ENCODE data around the gene ZBTB20.

DNA sequence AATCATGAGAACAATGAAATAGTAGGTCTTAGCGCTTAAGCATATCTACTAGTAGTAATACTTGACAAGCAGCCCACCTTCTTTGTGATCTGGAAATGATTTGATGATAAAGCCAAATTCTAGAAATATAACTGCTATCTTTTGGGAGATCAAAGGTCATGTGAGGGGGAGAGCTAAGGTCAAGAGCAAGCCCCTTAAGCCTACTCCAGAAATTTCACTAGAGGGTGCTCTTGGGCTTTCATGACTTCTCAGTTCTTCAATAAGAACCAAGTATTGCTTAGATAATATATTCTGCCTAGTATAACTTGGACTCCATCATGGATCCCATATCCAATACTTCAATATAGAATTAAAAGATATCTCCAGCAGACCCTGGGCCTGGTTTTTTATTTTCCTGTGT, 319.6 kb downstream of the ZBTB20 start:
- TF ChIP-seq, protein P1, sequence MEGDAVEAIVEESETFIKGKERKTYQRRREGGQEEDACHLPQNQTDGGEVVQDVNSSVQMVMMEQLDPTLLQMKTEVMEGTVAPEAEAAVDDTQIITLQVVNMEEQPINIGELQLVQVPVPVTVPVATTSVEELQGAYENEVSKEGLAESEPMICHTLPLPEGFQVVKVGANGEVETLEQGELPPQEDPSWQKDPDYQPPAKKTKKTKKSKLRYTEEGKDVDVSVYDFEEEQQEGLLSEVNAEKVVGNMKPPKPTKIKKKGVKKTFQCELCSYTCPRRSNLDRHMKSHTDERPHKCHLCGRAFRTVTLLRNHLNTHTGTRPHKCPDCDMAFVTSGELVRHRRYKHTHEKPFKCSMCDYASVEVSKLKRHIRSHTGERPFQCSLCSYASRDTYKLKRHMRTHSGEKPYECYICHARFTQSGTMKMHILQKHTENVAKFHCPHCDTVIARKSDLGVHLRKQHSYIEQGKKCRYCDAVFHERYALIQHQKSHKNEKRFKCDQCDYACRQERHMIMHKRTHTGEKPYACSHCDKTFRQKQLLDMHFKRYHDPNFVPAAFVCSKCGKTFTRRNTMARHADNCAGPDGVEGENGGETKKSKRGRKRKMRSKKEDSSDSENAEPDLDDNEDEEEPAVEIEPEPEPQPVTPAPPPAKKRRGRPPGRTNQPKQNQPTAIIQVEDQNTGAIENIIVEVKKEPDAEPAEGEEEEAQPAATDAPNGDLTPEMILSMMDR (IDR thresholded peaks at IDR 0.05) = peak; percentile 78
- no peak for TF ChIP-seq TAF1 (IDR thresholded peaks at IDR 0.05; ENCODE audit: borderline replicate concordance, low read depth, low read length)
- no peak for TF ChIP-seq NRF1 (IDR thresholded peaks at IDR 0.05; ENCODE audit: low read depth, low read length)

Data from SK-N-SH (cell line).